ENCODE data around the gene TBX19. TPM values are rescaled to one million over a fixed set of nuclear protein-coding genes. Genes with fewer than 3 reads are reported as not detected.

The TBX19 gene
- total RNA-seq, 1 experiment from 2014 or later = 3.0 TPM

DNA sequence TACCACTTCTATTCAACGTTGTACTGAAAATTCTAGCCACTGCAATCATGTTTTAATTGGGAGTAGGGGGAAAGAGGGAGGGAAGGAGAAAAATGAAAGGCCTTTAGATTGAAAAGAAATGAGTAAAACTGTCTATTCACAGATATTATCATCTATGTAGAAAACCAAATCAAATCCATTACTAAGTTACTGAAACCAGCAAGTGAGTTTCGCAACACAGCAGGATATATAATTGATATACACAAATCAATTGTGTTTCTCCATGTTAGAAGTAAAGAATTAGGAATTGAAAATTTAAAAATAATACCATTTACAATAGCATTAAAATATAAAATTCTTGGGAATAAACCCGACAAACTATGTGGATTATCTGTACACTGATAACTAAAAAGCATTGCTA lies 35.6 kb upstream of the TBX19 start:
- H3K4me2 ChIP-seq (ENCODE audit: low read length) = no peak overlapping the region
- ATAC-seq (no peak), DNase-seq (ENCODE audit: low read depth, low spot score) (no peak)
- intact Hi-C loops (cut with micrococcal nuclease) = no loop called here
- ChIA-PET RAD21 (ENCODE audit: low non-redundant PET in 1 of 2, low total read pairs in 2 of 2, uncharacterized antibody in 2 of 2, unreplicated experiment in 2 of 2) (no interaction called here), POLR2A (no interaction called here), CTCF (interaction anchor here (1.0 kb wide), 1 partner anchor 10 kb away, joined by 3 read pairs; no protein-coding TSS in a partner anchor)
- H3K36me3 ChIP-seq (ENCODE audit: control insufficient read depth in 1 of 2, insufficient read depth in 2 of 2, low read length in 2 of 2) = peaks cover 15 to 24% of the 10 kb centered on the region in 2 experiments
- H2AFZ ChIP-seq (ENCODE audit: low read depth, low read length, poor library complexity, severe bottlenecking) = no peak overlapping the region
- no peak for TF ChIP-seq CEBPB (IDR thresholded peaks at IDR 0.05; ENCODE audit: low read depth)
- no peak for TF ChIP-seq ZNF274 (IDR thresholded peaks at IDR 0.05; ENCODE audit: low read depth, low read length)
- no peak for TF ChIP-seq CBX3 (IDR thresholded peaks at IDR 0.05; ENCODE audit: low read depth)
- no peak for TF ChIP-seq ZFX (IDR thresholded peaks at IDR 0.05)
- TF ChIP-seq EZH2 (IDR thresholded peaks at IDR 0.05) = no peak
- no peak for TF ChIP-seq FOSL1 (IDR thresholded peaks at IDR 0.05; ENCODE audit: low read depth)
- TF ChIP-seq, protein P1, sequence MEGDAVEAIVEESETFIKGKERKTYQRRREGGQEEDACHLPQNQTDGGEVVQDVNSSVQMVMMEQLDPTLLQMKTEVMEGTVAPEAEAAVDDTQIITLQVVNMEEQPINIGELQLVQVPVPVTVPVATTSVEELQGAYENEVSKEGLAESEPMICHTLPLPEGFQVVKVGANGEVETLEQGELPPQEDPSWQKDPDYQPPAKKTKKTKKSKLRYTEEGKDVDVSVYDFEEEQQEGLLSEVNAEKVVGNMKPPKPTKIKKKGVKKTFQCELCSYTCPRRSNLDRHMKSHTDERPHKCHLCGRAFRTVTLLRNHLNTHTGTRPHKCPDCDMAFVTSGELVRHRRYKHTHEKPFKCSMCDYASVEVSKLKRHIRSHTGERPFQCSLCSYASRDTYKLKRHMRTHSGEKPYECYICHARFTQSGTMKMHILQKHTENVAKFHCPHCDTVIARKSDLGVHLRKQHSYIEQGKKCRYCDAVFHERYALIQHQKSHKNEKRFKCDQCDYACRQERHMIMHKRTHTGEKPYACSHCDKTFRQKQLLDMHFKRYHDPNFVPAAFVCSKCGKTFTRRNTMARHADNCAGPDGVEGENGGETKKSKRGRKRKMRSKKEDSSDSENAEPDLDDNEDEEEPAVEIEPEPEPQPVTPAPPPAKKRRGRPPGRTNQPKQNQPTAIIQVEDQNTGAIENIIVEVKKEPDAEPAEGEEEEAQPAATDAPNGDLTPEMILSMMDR (IDR thresholded peaks at IDR 0.05 in 2 of 3, conservative IDR thresholded peaks at IDR 0.05 in 1 of 3; ENCODE audit: borderline replicate concordance in 1 of 3, insufficient read depth in 1 of 3, low read depth in 2 of 3, low read length in 2 of 3) = no peak
- no peak for TF ChIP-seq POLR2A (IDR thresholded peaks at IDR 0.05; ENCODE audit: borderline replicate concordance, extremely low read depth, insufficient read depth, insufficient read length)
- no peak for TF ChIP-seq POLR2AphosphoS5 (IDR thresholded peaks at IDR 0.05; ENCODE audit: low read depth, low read length)
- TF ChIP-seq, protein P2, sequence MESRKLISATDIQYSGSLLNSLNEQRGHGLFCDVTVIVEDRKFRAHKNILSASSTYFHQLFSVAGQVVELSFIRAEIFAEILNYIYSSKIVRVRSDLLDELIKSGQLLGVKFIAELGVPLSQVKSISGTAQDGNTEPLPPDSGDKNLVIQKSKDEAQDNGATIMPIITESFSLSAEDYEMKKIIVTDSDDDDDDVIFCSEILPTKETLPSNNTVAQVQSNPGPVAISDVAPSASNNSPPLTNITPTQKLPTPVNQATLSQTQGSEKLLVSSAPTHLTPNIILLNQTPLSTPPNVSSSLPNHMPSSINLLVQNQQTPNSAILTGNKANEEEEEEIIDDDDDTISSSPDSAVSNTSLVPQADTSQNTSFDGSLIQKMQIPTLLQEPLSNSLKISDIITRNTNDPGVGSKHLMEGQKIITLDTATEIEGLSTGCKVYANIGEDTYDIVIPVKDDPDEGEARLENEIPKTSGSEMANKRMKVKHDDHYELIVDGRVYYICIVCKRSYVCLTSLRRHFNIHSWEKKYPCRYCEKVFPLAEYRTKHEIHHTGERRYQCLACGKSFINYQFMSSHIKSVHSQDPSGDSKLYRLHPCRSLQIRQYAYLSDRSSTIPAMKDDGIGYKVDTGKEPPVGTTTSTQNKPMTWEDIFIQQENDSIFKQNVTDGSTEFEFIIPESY (IDR thresholded peaks at IDR 0.05; ENCODE audit: extremely low read depth, insufficient replicate concordance, low read length) = no peak
- no peak for TF ChIP-seq EGR1 (IDR thresholded peaks at IDR 0.05; ENCODE audit: low read depth)
- no peak for TF ChIP-seq SP1 (IDR thresholded peaks at IDR 0.05; ENCODE audit: low read depth)
- no peaks in the 10 kb centered on the region for H3K9me2 ChIP-seq (ENCODE audit: insufficient read depth)
- no peaks in the 10 kb centered on the region for H3K9me3 ChIP-seq (ENCODE audit: control insufficient read depth in 1 of 2, insufficient read depth in 1 of 2, low read depth in 1 of 2, low read length in 2 of 2)
- H3K27me3 ChIP-seq (ENCODE audit: insufficient read depth, low read length) = no peaks in the 10 kb centered on the region
- peaks cover 37% of the 10 kb centered on the region for H3K79me2 ChIP-seq (ENCODE audit: insufficient read depth, low read length)
- no peak overlapping the region for H3K9ac ChIP-seq (ENCODE audit: low read length)
- H3K4me1 ChIP-seq (ENCODE audit: control insufficient read depth in 1 of 2, insufficient read depth in 2 of 2, low read length in 2 of 2) = peaks cover 17% of the 10 kb centered on the region in 2 experiments
- BruUV-seq (replicated peaks) = TSS peak; percentile 20
- no peaks in the 10 kb centered on the region for H4K20me1 ChIP-seq (ENCODE audit: insufficient read depth)
- H3K4me3 ChIP-seq (replicated peaks in 1 of 2; ENCODE audit: low read depth in 1 of 2, low read length in 2 of 2) = no peak overlapping the region
- no peak overlapping the region for H3K27ac ChIP-seq (ENCODE audit: low read depth, low read length)

Measured in HCT116 (cell line).